HCT116 (cell line): ENCODE data around the gene GP1BB.

Experiments
- CEBPB ChIP-seq: IDR thresholded peaks from 2 replicates; pipeline ENCODE4 v1.6.1; 2012; ENCODE audit warnings: low read depth
- EGR1 ChIP-seq: IDR thresholded peaks from 2 replicates; pipeline ENCODE4 v1.6.1; 2012; ENCODE audit warnings: low read depth
- ELF1 ChIP-seq: IDR thresholded peaks from 2 replicates; pipeline ENCODE4 v1.6.1; 2012; ENCODE audit warnings: low read depth, borderline replicate concordance
- EZH2 ChIP-seq: fragments of 200-600 bp; sonication (generic); IDR thresholded peaks from 2 replicates; pipeline ENCODE4 v1.6.1; 2017; ENCODE audit warnings: antibody characterized with exemption, mixed run types
- EZH2phosphoT487 ChIP-seq: fragments of 200-600 bp; IDR thresholded peaks from 2 replicates; pipeline ENCODE4 v1.6.1; 2018; ENCODE audit warnings: antibody characterized with exemption, borderline replicate concordance
- JUND ChIP-seq: IDR thresholded peaks from 2 replicates; pipeline ENCODE4 v1.6.1; 2012
- POLR2AphosphoS5 ChIP-seq: IDR thresholded peaks from 2 replicates; pipeline ENCODE4 v1.6.1; 2011; ENCODE audit warnings: mild to moderate bottlenecking, low read depth, low read length, moderate library complexity
- RAD21 ChIP-seq: IDR thresholded peaks from 2 replicates; pipeline ENCODE4 v1.6.1; 2012; ENCODE audit warnings: low read depth, mild to moderate bottlenecking
- ZFX ChIP-seq: fragments of 450-650 bp; IDR thresholded peaks from 2 replicates; pipeline ENCODE4 v1.6.1; 2017
- ZNF274 ChIP-seq: fragments of 200-500 bp; sonication (Bioruptor generic); IDR thresholded peaks from 2 replicates; pipeline ENCODE4 v1.6.1; 2014; ENCODE audit warnings: mild to moderate bottlenecking, low read depth, low read length, inconsistent platforms
- TF ChIP-seq, protein P1 (sequence below): IDR thresholded peaks from 2 replicates; pipeline ENCODE4 v1.6.1; 2012; ENCODE audit warnings: low read depth
- TF ChIP-seq, protein P2 (sequence below), 3 experiments: fragments of 200-600 bp in 1 of 3; sonication (generic) in 1 of 3; IDR thresholded peaks in 2 of 3; conservative IDR thresholded peaks in 1 of 3; 2 replicates each; pipeline ENCODE4 v1.5.1; 2012 to 2017; ENCODE audit warnings: low read depth in 2 of 3, low read length in 2 of 3, antibody characterized with exemption in 1 of 3, borderline replicate concordance in 1 of 3, control low read depth in 1 of 3, mild to moderate bottlenecking in 1 of 3, mixed read lengths in 1 of 3, mixed run types in 1 of 3, moderate library complexity in 1 of 3; ENCODE audit not compliant: insufficient read depth in 1 of 3
- TF ChIP-seq, protein P3 (sequence below): IDR thresholded peaks from 2 replicates; pipeline ENCODE4 v1.6.1; 2012
- TF ChIP-seq, protein P4 (sequence below): IDR thresholded peaks from 2 replicates; pipeline ENCODE4 v1.6.1; 2012

DNA sequence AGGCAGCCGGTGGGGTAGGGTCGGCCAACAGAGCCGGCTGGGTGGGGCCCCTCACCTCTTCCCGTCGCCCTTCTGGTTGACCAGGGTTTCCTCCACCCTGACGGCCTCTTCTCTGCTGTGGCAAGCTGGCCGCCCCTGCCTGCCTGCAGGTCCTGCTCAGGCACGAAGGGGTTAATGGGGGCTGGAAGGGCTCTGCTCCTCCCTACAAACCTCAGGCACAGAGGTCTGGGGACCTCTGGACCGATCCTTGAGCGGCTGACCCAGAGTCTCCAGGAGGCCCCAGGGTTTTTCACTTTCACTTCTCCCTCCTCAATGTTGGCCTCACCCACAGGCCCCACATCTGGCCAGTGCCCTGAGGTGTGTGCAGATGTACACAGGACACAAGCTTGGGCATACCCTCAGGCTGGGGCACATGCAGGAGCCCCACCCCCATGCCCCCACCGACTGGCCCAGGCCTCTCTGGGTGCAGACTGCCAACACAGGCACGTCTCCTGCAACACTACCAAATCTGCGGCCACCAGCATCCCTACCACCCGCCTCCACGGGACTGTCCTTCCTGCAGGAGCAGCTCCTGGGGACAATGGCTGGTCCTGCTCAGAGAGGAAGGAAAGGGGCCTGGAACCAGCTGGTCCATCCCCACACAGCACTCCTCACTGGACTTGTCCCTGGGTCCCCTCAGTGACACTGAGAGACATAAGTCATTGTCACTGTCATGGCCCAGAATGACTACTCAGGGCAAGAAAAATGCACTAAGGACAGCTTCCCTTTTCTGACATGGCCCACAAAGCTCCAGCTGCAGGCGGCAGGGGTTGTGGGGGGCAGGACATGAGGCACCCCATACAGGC, 34.0 kb downstream of the GP1BB start:
- TF ChIP-seq ELF1 (no peak), CEBPB (no peak), RAD21 (no peak), POLR2AphosphoS5 (no peak), EZH2phosphoT487 (no peak), JUND (no peak), ZNF274 (no peak), EZH2 (no peak), EGR1 (no peak), ZFX (no peak)
- TF ChIP-seq, protein P1, sequence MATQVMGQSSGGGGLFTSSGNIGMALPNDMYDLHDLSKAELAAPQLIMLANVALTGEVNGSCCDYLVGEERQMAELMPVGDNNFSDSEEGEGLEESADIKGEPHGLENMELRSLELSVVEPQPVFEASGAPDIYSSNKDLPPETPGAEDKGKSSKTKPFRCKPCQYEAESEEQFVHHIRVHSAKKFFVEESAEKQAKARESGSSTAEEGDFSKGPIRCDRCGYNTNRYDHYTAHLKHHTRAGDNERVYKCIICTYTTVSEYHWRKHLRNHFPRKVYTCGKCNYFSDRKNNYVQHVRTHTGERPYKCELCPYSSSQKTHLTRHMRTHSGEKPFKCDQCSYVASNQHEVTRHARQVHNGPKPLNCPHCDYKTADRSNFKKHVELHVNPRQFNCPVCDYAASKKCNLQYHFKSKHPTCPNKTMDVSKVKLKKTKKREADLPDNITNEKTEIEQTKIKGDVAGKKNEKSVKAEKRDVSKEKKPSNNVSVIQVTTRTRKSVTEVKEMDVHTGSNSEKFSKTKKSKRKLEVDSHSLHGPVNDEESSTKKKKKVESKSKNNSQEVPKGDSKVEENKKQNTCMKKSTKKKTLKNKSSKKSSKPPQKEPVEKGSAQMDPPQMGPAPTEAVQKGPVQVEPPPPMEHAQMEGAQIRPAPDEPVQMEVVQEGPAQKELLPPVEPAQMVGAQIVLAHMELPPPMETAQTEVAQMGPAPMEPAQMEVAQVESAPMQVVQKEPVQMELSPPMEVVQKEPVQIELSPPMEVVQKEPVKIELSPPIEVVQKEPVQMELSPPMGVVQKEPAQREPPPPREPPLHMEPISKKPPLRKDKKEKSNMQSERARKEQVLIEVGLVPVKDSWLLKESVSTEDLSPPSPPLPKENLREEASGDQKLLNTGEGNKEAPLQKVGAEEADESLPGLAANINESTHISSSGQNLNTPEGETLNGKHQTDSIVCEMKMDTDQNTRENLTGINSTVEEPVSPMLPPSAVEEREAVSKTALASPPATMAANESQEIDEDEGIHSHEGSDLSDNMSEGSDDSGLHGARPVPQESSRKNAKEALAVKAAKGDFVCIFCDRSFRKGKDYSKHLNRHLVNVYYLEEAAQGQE = no peak
- TF ChIP-seq, protein P2, sequence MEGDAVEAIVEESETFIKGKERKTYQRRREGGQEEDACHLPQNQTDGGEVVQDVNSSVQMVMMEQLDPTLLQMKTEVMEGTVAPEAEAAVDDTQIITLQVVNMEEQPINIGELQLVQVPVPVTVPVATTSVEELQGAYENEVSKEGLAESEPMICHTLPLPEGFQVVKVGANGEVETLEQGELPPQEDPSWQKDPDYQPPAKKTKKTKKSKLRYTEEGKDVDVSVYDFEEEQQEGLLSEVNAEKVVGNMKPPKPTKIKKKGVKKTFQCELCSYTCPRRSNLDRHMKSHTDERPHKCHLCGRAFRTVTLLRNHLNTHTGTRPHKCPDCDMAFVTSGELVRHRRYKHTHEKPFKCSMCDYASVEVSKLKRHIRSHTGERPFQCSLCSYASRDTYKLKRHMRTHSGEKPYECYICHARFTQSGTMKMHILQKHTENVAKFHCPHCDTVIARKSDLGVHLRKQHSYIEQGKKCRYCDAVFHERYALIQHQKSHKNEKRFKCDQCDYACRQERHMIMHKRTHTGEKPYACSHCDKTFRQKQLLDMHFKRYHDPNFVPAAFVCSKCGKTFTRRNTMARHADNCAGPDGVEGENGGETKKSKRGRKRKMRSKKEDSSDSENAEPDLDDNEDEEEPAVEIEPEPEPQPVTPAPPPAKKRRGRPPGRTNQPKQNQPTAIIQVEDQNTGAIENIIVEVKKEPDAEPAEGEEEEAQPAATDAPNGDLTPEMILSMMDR (IDR thresholded peaks at IDR 0.05 in 2 of 3, conservative IDR thresholded peaks at IDR 0.05 in 1 of 3; ENCODE audit: borderline replicate concordance in 1 of 3, insufficient read depth in 1 of 3, low read depth in 2 of 3, low read length in 2 of 3) = no peak
- TF ChIP-seq, protein P3, sequence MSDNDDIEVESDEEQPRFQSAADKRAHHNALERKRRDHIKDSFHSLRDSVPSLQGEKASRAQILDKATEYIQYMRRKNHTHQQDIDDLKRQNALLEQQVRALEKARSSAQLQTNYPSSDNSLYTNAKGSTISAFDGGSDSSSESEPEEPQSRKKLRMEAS = no peak
- TF ChIP-seq, protein P4, sequence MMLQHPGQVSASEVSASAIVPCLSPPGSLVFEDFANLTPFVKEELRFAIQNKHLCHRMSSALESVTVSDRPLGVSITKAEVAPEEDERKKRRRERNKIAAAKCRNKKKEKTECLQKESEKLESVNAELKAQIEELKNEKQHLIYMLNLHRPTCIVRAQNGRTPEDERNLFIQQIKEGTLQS = no peak
